ENCODE measurements around the gene MRPS31. TPM values are rescaled to one million over a fixed set of nuclear protein-coding genes. Genes with fewer than 3 reads are reported as not detected.

The MRPS31 gene
- total and polyA plus RNA-seq, 2 donors (not counting 3 experiments of a cell fraction or from before 2014, with no cell fraction given), result 7.6 to 17.8 TPM

GRCh38 chr13:40764587-40765403, 6.2 kb downstream of the MRPS31 start:
- H2AFZ ChIP-seq (ENCODE audit: low read depth, low read length), result no peak overlapping the region
- intact Hi-C loops (cut with micrococcal nuclease) (no loop called here), dilution Hi-C loops (cut with MboI; ENCODE audit: extremely low pct_ligation_motif_present, low sequenced_read_pairs) (loop anchor here (10.0 kb wide), 1 partner anchor 70 kb away; no protein-coding TSS in a partner anchor)
- H3K9me3 ChIP-seq (replicated peaks; ENCODE audit: control insufficient read depth, insufficient read depth, low read length), result no peaks in the 10 kb centered on the region
- FAIRE-seq (no peak), DNase-seq (ENCODE audit: low read depth, low spot score) (no peak)
- no peak overlapping the region for H3K4me3 ChIP-seq (replicated peaks in 1 of 3; ENCODE audit: insufficient read depth in 1 of 3, low read depth in 1 of 3, low read length in 3 of 3)
- no peaks in the 10 kb centered on the region for H3K27me3 ChIP-seq (ENCODE audit: control insufficient read depth in 2 of 2, insufficient read depth in 2 of 2, low read length in 2 of 2)
- H3K9ac ChIP-seq (replicated peaks; ENCODE audit: extremely low read depth, insufficient read depth, low read length), result no peak overlapping the region
- no peak overlapping the region for H3K27ac ChIP-seq (ENCODE audit: insufficient read depth, low read depth, low read length)
- H3K9me1 ChIP-seq (replicated peaks; ENCODE audit: control insufficient read depth, extremely low read depth, insufficient read depth, low read length), result no peaks in the 10 kb centered on the region
- CTCF ChIA-PET, result interaction anchor here (3.3 kb wide), 1 partner anchor 15 kb away, joined by 8 read pairs; no protein-coding TSS in a partner anchor
- peaks cover 3% of the 10 kb centered on the region for H3K79me2 ChIP-seq (ENCODE audit: control insufficient read depth, insufficient read depth, low read length)
- H3K36me3 ChIP-seq (ENCODE audit: control insufficient read depth in 2 of 2, extremely low read depth in 1 of 2, insufficient read depth in 2 of 2, low read length in 2 of 2), result peaks cover 0 to 4% of the 10 kb centered on the region in 2 experiments
- POLR2A ChIA-PET, result no interaction called here
- no peaks in the 10 kb centered on the region for H3K4me1 ChIP-seq (ENCODE audit: control insufficient read depth, extremely low read depth, insufficient read depth, low read length)
- no peaks in the 10 kb centered on the region for H4K20me1 ChIP-seq (replicated peaks; ENCODE audit: control insufficient read depth, extremely low read depth, insufficient read depth, low read length)
- H3K4me2 ChIP-seq (ENCODE audit: insufficient read depth, low read length), result no peak overlapping the region
- BruUV-seq (replicated peaks), result no TSS peak
- TF ChIP-seq POLR2AphosphoS5 (IDR thresholded peaks at IDR 0.05; ENCODE audit: insufficient read depth, low read depth, low read length) (no peak), EZH2 (IDR thresholded peaks at IDR 0.05; ENCODE audit: borderline replicate concordance, low read depth, low read length, severe bottlenecking) (no peak), CTCF (IDR thresholded peaks at IDR 0.05; ENCODE audit: extremely low read depth in 1 of 2, insufficient read depth in 1 of 2, low read depth in 1 of 2, low read length in 2 of 2) (no peak), FOS (IDR thresholded peaks at IDR 0.05; ENCODE audit: borderline replicate concordance, insufficient read depth, low read length) (no peak), JUN (IDR thresholded peaks at IDR 0.05; ENCODE audit: borderline replicate concordance, insufficient read depth, insufficient read length, low read depth) (no peak), GATA2 (IDR thresholded peaks at IDR 0.05; ENCODE audit: insufficient read depth, insufficient read length, low read depth, low read length) (no peak), MYC (IDR thresholded peaks at IDR 0.05; ENCODE audit: low read depth, low read length) (no peak), MAX (IDR thresholded peaks at IDR 0.05; ENCODE audit: insufficient read depth, insufficient read length) (no peak), POLR2A (IDR thresholded peaks at IDR 0.05; ENCODE audit: low read depth, low read length) (no peak)

All from endothelial cell of umbilical vein (primary cell).